Neutrophil (primary cell): ENCODE measurements around the gene CKAP5.
"Not testable (repeated sequence)": the region's sequence is repeated elsewhere in the genome, so short reads cannot be mapped to it uniquely, and the experiment has no call there.

Experiments used
- H3K27ac ChIP-seq: fragments of 200-600 bp; sonication (generic); 2 replicates; pipeline ENCODE4 v1.5.1; 2016; ENCODE audit warnings: mild to moderate bottlenecking, moderate library complexity
- H3K27me3 ChIP-seq: fragments of 200-600 bp; sonication (generic); 2 replicates; pipeline ENCODE4 v1.6.0; 2016; ENCODE audit warnings: mild to moderate bottlenecking
- H3K36me3 ChIP-seq: fragments of 200-600 bp; sonication (generic); 2 replicates; pipeline ENCODE4 v1.5.1; 2017
- H3K4me1 ChIP-seq, 2 experiments: fragments of 200-600 bp in 1 of 2; sonication (generic) in 1 of 2; 1 replicate in 1 of 2; 2 replicates in 1 of 2; pipeline versions ENCODE4 v1.5.1 to v1.6.1; 2013 to 2016; ENCODE audit warnings: low read depth in 1 of 2, low read length in 1 of 2, mild to moderate bottlenecking in 1 of 2, moderate library complexity in 1 of 2; ENCODE audit not compliant: control insufficient read depth in 1 of 2, insufficient read depth in 1 of 2
- H3K4me3 ChIP-seq, 2 experiments: fragments of 200-600 bp in 1 of 2; sonication (generic) in 1 of 2; 1 replicate in 1 of 2; 2 replicates in 1 of 2; pipeline ENCODE4 v1.5.1; 2013 to 2016; ENCODE audit warnings: low read depth in 1 of 2, low read length in 1 of 2, mild to moderate bottlenecking in 1 of 2, moderate library complexity in 1 of 2
- H3K9me3 ChIP-seq: fragments of 200-600 bp; sonication (generic); 2 replicates; pipeline ENCODE4 v1.5.1; 2016
- TF ChIP-seq, protein P1 (sequence below): fragments of 200-600 bp; sonication (generic); IDR thresholded peaks from 2 replicates; pipeline ENCODE4 v1.5.1; 2016; ENCODE audit warnings: antibody characterized with exemption

CKAP5 gene

DNA sequence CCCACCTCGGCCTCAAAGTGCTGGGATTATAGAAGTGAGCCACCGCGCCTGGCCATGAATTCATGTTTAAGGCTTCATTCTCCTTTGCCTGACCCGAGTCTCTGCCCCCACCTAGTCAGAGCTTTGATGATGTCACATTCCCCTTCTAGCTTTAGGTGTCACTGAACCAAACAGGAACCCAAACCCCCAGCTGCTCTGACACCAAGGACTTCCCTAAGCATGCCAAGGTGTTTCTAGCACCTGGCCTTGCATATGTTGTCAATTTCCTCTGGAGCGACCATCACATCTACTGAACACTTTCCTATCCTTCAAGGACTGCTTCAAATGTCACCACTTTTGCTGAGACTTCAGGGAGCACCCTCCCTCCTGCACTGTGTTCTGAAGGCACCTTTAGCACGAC lies 124.8 kb downstream of the CKAP5 start:
- Histone ChIP-seq H3K4me1 (no peaks in the 10 kb centered on the region), H3K9me3 (no peaks in the 10 kb centered on the region), H3K27ac (no peak overlapping the region), H3K4me3 (no peak overlapping the region), H3K36me3 (no peaks in the 10 kb centered on the region), H3K27me3 (no peaks in the 10 kb centered on the region)
- TF ChIP-seq, protein P1, sequence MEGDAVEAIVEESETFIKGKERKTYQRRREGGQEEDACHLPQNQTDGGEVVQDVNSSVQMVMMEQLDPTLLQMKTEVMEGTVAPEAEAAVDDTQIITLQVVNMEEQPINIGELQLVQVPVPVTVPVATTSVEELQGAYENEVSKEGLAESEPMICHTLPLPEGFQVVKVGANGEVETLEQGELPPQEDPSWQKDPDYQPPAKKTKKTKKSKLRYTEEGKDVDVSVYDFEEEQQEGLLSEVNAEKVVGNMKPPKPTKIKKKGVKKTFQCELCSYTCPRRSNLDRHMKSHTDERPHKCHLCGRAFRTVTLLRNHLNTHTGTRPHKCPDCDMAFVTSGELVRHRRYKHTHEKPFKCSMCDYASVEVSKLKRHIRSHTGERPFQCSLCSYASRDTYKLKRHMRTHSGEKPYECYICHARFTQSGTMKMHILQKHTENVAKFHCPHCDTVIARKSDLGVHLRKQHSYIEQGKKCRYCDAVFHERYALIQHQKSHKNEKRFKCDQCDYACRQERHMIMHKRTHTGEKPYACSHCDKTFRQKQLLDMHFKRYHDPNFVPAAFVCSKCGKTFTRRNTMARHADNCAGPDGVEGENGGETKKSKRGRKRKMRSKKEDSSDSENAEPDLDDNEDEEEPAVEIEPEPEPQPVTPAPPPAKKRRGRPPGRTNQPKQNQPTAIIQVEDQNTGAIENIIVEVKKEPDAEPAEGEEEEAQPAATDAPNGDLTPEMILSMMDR = no peak

- Histone ChIP-seq H3K9me3 (no peaks in the 10 kb centered on the region), H3K4me3 (no peak overlapping the region), H3K27ac (no peak overlapping the region), H3K27me3 (no peaks in the 10 kb centered on the region), H3K36me3 (no peaks in the 10 kb centered on the region), H3K4me1 (no peaks in the 10 kb centered on the region)
- TF ChIP-seq, protein P1 = no peak
These were observed 126.4 kb downstream of the CKAP5 start for GRCh38 chr11:46719543-46720218.

- TF ChIP-seq, protein P1 = no peak
- Histone ChIP-seq H3K4me1 (no peaks in the 10 kb centered on the region), H3K27me3 (no peaks in the 10 kb centered on the region), H3K9me3 (no peaks in the 10 kb centered on the region), H3K4me3 (no peak within 1 kb of the TSS), H3K27ac (no peak within 1 kb of the TSS), H3K36me3 (no peaks in the 10 kb centered on the region)
These were observed 127.0 kb downstream of the CKAP5 start, which contains the start of gene F2 for GRCh38 chr11:46719048-46719542. Gene F2 (plus strand): TSS chr11:46719213. CDS start chr11:46719236, 23 bp downstream.

DNA sequence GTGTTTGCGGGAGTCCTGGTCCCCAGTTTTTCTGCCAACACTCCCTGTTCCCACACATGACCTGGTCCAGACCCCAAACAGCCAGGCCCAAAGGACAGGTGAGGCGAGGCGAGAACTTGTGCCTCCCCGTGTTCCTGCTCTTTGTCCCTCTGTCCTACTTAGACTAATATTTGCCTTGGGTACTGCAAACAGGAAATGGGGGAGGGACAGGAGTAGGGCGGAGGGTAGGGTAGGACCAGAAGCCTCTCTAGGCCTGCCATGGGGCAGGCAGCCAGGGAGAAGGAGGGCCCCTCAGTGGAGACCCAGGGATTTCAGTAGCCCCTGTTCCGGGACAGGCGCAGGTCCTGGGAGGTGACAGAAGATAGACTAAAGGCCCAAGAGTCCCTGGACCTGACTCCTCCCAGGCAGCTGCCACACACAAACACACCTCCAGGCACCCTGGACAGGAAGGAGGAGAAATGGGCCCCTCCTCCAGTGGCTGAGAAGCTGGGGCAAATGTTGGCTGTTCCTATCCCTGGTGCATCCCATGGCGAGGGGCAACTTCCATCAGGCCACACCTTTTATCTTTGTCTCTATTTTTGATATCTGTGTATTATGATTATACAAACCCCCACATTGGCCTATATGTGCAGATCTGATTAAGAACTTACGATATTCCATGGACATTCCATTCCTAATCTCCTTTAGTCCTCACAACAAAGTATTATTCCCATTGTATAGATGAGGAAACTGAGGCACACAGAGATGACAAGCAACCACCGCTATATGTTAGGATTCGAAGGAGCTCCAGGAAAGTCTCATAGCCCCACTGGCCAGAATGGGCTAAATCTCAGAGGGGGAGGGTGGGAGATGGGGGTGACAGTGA lies 127.7 kb downstream of the CKAP5 start:
- Histone ChIP-seq H3K9me3 (no peaks in the 10 kb centered on the region), H3K4me1 (no peaks in the 10 kb centered on the region), H3K4me3 (no peak overlapping the region), H3K36me3 (no peaks in the 10 kb centered on the region), H3K27ac (no peak overlapping the region), H3K27me3 (no peaks in the 10 kb centered on the region)
- TF ChIP-seq, protein P1 = no peak

GRCh38 chr11:46717825-46718154 lies 128.3 kb downstream of the CKAP5 start:
- not testable (repeated sequence) for H3K36me3 ChIP-seq, H3K4me1 ChIP-seq, H3K9me3 ChIP-seq, H3K27me3 ChIP-seq, H3K4me3 ChIP-seq, H3K27ac ChIP-seq
